Epithelial cell of umbilical artery (primary cell): Measurements from ENCODE around the gene TSPO2. TPM values are rescaled to one million over a fixed set of nuclear protein-coding genes. Genes with fewer than 3 reads are reported as not detected.

Experiments used
- total RNA-seq: library from RNA; depleted of rRNA; stranded (reverse); fragments of >200 nt; gene quantifications from 2 replicates; pipeline ENCODE4 v1.2.3, GENCODE V29; 2014

TSPO2 gene, protein sequence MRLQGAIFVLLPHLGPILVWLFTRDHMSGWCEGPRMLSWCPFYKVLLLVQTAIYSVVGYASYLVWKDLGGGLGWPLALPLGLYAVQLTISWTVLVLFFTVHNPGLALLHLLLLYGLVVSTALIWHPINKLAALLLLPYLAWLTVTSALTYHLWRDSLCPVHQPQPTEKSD
- total RNA-seq, result not detected in 2 replicates

DNA sequence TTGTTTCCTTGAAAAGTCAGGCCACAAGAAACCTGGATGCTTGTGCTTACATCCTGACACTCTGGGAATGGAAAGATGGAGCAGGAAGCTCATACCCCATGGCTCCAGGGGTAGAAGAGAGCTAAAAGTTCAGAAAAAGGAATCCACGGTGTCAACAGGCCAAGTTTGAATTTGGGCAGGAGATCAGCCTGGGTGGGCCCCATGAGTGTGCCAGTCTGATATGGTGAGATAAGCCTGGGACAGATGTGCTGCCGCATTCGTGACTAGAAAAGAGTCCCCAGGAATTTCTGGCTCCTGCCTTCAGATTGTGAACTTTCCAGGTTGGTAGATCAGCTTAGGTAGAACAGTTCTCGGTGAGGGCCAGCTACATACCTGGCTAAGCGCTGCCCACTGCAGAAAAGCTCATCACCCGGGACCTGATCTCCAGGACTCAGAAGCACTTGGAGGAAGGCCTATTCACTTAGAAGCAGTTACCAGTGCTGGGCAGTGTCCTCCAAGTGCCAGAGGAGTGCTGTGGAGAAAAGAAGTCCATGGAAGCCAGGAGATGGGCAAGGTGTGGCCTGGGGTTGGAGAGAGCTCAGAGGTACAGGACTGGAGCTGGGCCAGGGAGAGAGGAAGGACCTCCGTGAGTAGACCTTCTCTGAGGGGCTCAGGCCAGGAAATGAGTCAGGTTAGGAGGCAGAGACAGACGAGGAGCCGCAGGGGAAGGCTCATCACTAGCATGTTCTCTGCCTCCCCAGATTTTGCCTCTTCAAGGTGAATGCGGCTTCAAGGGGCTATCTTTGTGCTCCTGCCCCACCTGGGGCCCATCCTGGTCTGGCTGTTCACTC, at the start of gene TSPO2:
Gene TSPO2 (plus strand): TSS at position 242 of the 830 bp plus-strand sequence. CDS start 519 bp downstream, at position 761.

DNA sequence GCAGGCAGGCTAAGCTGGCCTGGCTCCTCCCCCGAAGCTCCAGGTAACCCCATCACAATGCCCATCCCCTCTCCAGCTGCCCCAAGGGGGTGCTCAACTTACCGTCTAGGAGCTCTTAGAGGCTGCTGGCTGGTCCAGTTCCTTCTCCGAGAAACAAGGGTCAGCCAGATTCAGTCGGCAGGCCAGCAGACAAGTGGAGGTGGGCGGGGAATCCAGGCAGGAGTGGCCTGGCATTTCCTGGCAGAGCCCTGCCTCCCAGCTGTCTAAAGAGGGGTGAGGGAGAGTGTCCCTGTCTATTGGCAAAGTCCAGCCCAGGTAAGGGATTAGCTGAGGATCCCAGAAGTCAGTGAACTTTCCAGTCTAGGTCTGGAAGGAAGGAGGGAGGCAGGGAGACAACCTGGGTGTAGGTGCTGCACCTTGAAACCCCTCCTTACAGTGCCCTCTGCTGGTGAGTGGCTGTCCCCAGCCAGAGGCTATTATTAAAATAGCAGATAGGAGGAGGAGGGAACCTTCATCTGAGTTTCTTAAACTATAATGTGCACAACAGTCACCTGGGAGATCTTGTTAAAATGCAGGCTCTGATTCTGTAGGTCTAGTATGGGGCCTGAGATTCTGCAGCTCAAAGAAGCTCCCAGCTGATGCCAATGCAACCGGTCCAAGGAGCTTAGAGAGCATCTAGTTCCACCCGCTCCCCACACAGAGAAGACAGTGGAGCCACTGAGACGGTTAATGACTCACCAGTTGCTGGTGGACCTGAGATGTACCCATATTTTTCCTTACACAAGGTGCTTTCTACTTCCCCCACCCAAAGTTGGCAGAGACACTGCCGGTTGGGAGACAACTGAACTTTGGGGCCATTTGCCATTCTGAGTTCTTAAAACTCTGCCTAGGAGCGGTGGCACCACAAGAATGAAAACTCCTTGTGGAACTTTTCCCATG, 2.9 kb upstream of the TSPO2 start, which contains the start of gene UNC5CL:
Gene UNC5CL (minus strand): TSS at position 162 of the 939 bp plus-strand sequence. CDS start 4,147 bp downstream, outside the sequence.

DNA sequence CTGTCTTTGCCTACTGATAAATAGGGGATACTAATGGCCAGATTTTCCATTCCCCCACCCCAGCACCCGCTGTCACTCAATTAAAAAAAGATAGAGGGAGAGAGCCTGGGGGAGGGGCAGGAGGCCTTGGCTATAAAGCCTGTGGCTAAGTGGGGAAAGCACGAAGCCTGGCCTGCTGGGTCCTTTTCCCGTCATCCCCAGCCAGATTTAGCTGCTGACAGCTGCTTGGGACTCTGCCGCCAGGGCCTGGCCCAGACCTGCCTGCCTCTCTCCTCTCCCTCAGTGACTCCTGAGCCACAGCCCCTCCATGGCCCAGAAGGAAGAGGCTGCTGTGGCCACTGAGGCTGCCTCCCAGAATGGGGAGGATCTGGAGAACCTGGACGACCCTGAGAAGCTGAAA, 10.8 kb downstream of the TSPO2 start, which contains the start of gene APOBEC2:
Gene APOBEC2 (plus strand): TSS at position 162 of the 400 bp plus-strand sequence. CDS start 146 bp downstream, at position 308.

DNA sequence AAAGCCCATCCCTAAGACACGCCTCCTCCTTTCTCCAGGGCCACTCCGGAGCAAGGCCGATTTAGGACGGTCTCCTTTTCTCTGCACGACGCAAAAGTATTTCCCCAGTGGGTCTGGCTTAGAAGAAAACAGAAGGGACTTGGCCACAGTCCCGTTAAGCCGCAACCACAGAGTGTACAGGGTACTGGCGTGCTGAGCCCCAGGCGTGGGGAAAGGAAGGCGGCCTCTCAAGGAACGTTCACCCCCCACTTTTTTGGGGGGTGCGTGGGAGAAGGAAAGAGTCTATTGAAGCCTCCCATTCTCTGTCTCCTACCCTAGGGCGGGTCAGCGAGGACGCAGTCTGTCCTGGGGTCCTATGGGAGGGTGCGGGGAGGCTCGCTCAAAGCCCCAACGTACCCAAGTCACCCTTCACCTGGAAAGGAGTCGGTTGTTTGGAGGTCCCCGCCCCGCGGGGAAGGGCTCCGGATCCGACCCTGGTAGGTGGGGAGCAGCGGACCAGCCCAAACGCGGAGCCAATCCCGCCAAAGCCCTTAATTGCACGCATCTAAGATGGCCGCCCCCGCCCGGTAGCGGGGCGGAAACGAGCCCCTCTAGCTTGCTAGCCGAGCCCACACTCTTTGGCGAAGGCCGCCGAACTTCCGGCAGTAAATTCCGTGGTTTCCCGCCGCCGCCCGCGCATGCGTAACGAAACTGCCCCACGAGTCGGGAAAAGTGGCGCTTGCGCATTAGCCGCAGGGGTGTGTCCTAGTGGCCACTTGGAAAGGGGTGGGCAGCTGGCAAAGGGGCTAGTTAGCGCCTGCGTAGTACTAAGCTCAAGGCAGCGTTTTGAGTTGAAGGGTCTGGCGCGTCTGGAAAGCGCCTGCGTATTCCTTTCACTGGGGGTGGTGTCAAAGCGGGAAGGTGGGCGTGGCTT, 29.9 kb downstream of the TSPO2 start, which contains the start of gene OARD1:
Gene OARD1 (minus strand): TSS at position 434 of the 913 bp plus-strand sequence. CDS start 722 bp downstream, outside the sequence.

DNA sequence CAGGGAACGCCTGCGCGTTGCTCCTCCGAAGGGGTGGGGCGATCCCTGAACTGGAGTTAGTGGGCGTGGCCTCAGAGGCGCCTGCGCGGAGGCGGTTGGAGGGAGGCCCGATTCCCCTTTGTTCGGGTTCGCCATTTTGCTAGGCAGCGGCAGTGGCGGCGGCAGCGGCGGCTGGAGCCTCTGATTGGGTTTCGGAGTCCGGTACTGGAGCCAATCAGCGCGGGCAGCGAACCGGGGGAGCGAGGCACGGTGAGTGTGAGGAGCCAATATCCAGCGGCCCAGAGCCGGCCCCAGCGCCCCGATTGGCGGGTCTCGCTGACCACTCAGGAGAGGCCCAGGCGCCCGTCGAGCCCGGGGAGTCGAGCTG, 30.6 kb downstream of the TSPO2 start, which contains the start of gene NFYA:
Gene NFYA (plus strand): TSS at position 139 of the 367 bp plus-strand sequence. CDS start 6,116 bp downstream, outside the sequence.

Other genes with a start within 250 kb of the TSPO2 start
- under 0.01 TPM in 1 of 2 replicates, not detected in the other for gene UNC5CL, start 3.2 kb upstream of the TSPO2 start, total RNA-seq
- not detected in 2 replicates for gene APOBEC2, start 10.7 kb downstream of the TSPO2 start, total RNA-seq
- 6.4 and 9.1 TPM in 2 replicates for gene OARD1, start 29.9 kb downstream of the TSPO2 start, total RNA-seq
- gene NFYA, start 30.5 kb downstream of the TSPO2 start, total RNA-seq, result 11.2 and 15.6 TPM in 2 replicates
- gene TREML1, start 111.9 kb downstream of the TSPO2 start, total RNA-seq, result not detected in 2 replicates
- not detected in 2 replicates for gene TREM2, start 120.6 kb downstream of the TSPO2 start, total RNA-seq
- gene TREML2, start 158.7 kb downstream of the TSPO2 start, total RNA-seq, result not detected in 2 replicates
- not detected in 2 replicates for gene TREML4, start 185.9 kb downstream of the TSPO2 start, total RNA-seq
- gene TREM1, start 244.2 kb downstream of the TSPO2 start, total RNA-seq, result not detected in 2 replicates